RWPE2 (cell line): ENCODE data around the gene PTPN6.

Experiments used
- ATAC-seq: fragments of 200-7000 bp; cut with Tn5 transposase; 3 replicates; pipeline ENCODE4 v1.9.1; 2021; ENCODE audit warnings: low read depth
- DNase-seq: peaks from one replicate; pipeline ENCODE4 v3.0.0-alpha.2; 2020; ENCODE audit warnings: low spot score
- H3K27ac ChIP-seq: fragments of 450-650 bp; 2 replicates; pipeline ENCODE4 v1.5.1; 2017; ENCODE audit warnings: mild to moderate bottlenecking; ENCODE audit not compliant: poor library complexity, severe bottlenecking
- H3K27me3 ChIP-seq: fragments of 250-450 bp; sonication (Bioruptor Pico); 2 replicates; pipeline ENCODE4 v1.5.1; 2021; ENCODE audit warnings: mild to moderate bottlenecking, moderate library complexity; ENCODE audit not compliant: insufficient read depth, poor library complexity, severe bottlenecking
- H3K36me3 ChIP-seq: fragments of 250-450 bp; sonication (Bioruptor Pico); 2 replicates; pipeline ENCODE4 v1.5.1; 2020; ENCODE audit warnings: low read depth, mild to moderate bottlenecking, moderate library complexity
- H3K4me1 ChIP-seq: fragments of 250-450 bp; sonication (Bioruptor Pico); 2 replicates; pipeline ENCODE4 v1.5.1; 2021; ENCODE audit warnings: mild to moderate bottlenecking, moderate library complexity; ENCODE audit not compliant: insufficient read depth, poor library complexity, severe bottlenecking
- H3K4me3 ChIP-seq: fragments of 250-450 bp; sonication (Bioruptor Pico); 2 replicates; pipeline ENCODE4 v1.5.1; 2021; ENCODE audit warnings: mild to moderate bottlenecking, moderate library complexity; ENCODE audit not compliant: severe bottlenecking
- H3K9me3 ChIP-seq: fragments of 250-450 bp; sonication (Bioruptor Pico); 2 replicates; pipeline ENCODE4 v1.5.1; 2021; ENCODE audit warnings: mild to moderate bottlenecking, moderate library complexity; ENCODE audit not compliant: severe bottlenecking
- CTCF ChIP-seq: fragments of 450-650 bp; IDR thresholded peaks from one replicate; pipeline ENCODE4 v1.5.1; 2017; ENCODE audit warnings: mild to moderate bottlenecking, moderate library complexity; ENCODE audit not compliant: poor library complexity, severe bottlenecking

The PTPN6 gene

GRCh38 chr12:6928022-6928702 is 23.0 kb upstream of the PTPN6 start:
- no peaks in the 10 kb centered on the region for H3K9me3 ChIP-seq
- H3K4me3 ChIP-seq = peak overlapping the region; percentile 78
- H3K36me3 ChIP-seq = peaks cover 21% of the 10 kb centered on the region; the same call in 1 of the 2 replicates
- TF ChIP-seq CTCF = no peak
- H3K27ac ChIP-seq = peak overlapping the region; percentile 94
- no peaks in the 10 kb centered on the region for H3K27me3 ChIP-seq
- DNase-seq (no peak), ATAC-seq (no peak)
- H3K4me1 ChIP-seq = peaks cover 34% of the 10 kb centered on the region

DNA sequence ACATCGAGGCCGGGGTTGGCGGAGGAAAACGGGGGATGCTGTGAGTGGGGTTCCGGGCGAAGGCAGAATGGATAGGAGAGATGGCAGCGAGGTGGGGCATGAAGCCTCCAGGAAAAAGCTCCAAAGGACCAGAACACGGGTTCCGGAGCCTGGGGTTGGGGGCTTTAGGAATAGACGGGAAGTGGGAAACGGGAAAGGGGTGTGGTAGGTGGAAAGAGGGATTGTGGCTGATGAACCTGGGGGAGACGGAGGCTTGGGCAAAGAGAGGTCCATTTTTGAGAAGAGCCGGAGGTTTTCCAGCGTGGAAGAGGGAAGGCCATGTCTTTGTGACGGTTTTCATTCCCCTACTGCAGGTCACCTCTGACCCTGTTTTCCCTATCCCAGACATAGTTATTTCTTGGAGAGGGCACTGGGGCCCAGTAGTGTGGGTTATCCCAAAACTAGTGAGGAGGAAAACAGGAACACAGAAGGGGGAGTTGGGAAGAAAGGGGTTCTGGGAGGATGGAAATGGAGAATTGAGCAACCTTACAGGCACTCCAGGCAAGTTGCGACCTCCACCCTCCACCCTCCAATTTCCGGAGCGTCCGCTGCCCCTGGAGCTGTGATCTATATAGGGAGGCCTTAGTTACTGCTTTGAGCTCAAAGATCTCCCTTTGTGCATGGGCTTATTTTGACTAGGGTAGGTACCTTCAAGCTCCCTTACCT is 22.3 kb upstream of the PTPN6 start:
- Histone ChIP-seq H3K4me1 (peaks cover 37% of the 10 kb centered on the region), H3K27ac (peak overlapping the region; percentile 94), H3K36me3 (peaks cover 22% of the 10 kb centered on the region), H3K9me3 (no peaks in the 10 kb centered on the region), H3K27me3 (no peaks in the 10 kb centered on the region), H3K4me3 (peak overlapping the region; percentile 78)
- ATAC-seq = no peak
- TF ChIP-seq CTCF = no peak
- no peak for DNase-seq

DNA sequence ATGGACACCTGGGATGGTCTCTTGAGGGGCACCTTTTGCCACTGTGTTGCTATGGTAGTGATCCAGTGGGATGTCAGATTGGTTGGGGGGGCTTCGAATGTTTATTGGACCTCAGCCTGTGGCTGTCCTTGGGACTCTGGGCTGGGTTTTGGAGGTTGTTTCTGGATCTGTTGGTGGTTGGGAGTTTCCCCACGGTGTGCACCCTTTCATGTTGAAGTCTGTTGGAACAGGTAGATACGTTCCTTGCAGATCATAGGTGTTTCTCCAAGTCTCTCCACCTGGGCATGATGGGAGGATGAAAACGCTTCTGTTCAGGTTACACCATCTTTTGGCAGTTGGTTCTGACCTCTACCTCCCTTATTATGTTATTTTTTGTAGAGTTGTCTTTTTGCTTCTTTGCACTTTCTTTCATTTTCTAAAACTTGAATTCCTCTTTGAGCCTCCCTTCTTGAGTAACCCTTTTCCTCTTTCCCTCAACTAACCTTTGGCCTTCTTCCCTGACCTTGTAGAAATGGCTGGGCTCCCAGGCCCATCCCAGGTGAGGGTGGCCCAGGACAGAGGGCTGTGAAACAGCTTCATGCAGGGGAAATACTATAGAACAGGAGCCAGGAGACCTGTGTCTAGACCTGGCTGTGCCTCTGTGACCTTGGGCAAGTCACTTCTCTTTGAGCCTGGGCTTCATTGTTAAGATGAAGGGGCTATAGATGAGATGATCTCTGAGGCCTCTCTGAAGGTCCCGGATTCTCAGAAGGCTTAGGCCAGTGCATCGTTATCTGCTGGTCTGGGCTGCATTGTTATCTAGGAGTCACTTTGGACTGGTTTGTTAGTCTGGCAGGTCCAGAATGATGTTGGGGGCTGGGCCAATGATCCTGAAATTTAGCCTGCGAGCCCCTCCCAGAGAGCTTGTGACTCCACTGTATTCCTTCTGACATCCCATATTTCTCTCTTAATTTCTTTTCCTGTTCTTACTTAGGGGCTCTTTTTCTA is 21.4 kb upstream of the PTPN6 start:
- no peak for ATAC-seq
- H3K4me1 ChIP-seq = peaks cover 33% of the 10 kb centered on the region
- DNase-seq = no peak
- TF ChIP-seq CTCF = no peak
- H3K4me3 ChIP-seq = peak overlapping the region; percentile 78
- H3K27me3 ChIP-seq = no peaks in the 10 kb centered on the region
- peaks cover 31% of the 10 kb centered on the region for H3K36me3 ChIP-seq
- peak overlapping the region; percentile 94 for H3K27ac ChIP-seq
- H3K9me3 ChIP-seq = no peaks in the 10 kb centered on the region

GRCh38 chr12:6932766-6933165 is 18.4 kb upstream of the PTPN6 start:
- Histone ChIP-seq H3K4me3 (no peak overlapping the region), H3K36me3 (peaks cover 39% of the 10 kb centered on the region), H3K27me3 (no peaks in the 10 kb centered on the region), H3K9me3 (no peaks in the 10 kb centered on the region), H3K4me1 (peaks cover 10% of the 10 kb centered on the region), H3K27ac (peak overlapping the region; percentile 38)
- ATAC-seq (no peak), DNase-seq (no peak)
- no peak for TF ChIP-seq CTCF
